Stomach smooth muscle (tissue), 2 donors: ENCODE results near the gene ZBTB8OS.
A peak's percentile ranks its signal among the peaks of the same experiment; 100 is the strongest.
"Not testable (repeated sequence)": the region's sequence is repeated elsewhere in the genome, so short reads cannot be mapped to it uniquely, and the experiment has no call there.

Source experiments
- H3K27ac ChIP-seq: one replicate; pipeline ENCODE4 v1.7.0; 2013; ENCODE audit warnings: mild to moderate bottlenecking, low read length, inconsistent platforms
- H3K27me3 ChIP-seq, 2 donors: one replicate each; pipeline ENCODE4 v1.7.0; 2013; ENCODE audit warnings: low read length in 2 of 2; ENCODE audit not compliant: insufficient read depth in 2 of 2, control insufficient read depth in 1 of 2
- H3K36me3 ChIP-seq, 2 donors: one replicate each; pipeline ENCODE4 v1.7.0; 2013; ENCODE audit warnings: low read length in 2 of 2; ENCODE audit not compliant: control insufficient read depth in 2 of 2, insufficient read depth in 2 of 2
- H3K4me1 ChIP-seq: one replicate; pipeline ENCODE4 v1.7.0; 2013; ENCODE audit warnings: low read length; ENCODE audit not compliant: control insufficient read depth, insufficient read depth
- H3K4me3 ChIP-seq, 2 donors: one replicate each; pipeline ENCODE4 v1.7.0; 2013; ENCODE audit warnings: low read length in 2 of 2
- H3K9ac ChIP-seq, 2 donors: one replicate each; pipeline ENCODE4 v1.7.0; 2013; ENCODE audit warnings: low read length in 2 of 2, mild to moderate bottlenecking in 1 of 2
- H3K9me3 ChIP-seq, 2 donors: one replicate each; pipeline ENCODE4 v1.7.0; 2013; ENCODE audit warnings: low read length in 2 of 2; ENCODE audit not compliant: control insufficient read depth in 2 of 2
- donor health status: healthy.
- donor health status: Pancreatic carcinoma.

Gene ZBTB8OS

DNA sequence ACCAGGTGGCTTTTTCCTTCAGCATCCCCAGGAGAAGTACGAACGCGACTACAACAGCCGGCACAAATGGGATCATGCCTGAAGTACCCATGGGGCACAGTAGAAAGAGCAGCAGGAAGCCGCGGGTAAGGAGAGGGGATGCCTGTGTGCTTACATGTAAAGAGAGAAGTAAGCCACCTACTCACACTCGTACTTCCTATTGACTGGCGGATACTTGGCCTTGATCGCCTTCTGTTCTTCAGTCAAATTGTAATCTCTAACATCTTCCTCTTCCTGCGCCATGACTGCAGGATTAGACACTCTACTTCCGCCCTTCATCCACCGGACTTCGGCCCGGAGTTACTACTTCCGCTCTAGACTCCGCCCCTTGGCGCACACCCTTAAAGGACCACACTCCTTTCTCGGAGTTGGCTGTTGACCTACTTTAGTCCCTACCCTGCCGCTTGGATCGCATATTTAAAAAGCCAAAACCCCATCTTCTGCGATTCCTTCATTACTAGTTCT lies at the start of gene ZBTB8OS:
Gene ZBTB8OS, minus strand, starts transcription at position 303 of the 504 bp plus-strand sequence. Its CDS starts 21 bp downstream, at position 282.
- Histone ChIP-seq H3K9me3 (no peaks in the 10 kb centered on the region), H3K4me1 (peaks cover 35% of the 10 kb centered on the region)

DNA sequence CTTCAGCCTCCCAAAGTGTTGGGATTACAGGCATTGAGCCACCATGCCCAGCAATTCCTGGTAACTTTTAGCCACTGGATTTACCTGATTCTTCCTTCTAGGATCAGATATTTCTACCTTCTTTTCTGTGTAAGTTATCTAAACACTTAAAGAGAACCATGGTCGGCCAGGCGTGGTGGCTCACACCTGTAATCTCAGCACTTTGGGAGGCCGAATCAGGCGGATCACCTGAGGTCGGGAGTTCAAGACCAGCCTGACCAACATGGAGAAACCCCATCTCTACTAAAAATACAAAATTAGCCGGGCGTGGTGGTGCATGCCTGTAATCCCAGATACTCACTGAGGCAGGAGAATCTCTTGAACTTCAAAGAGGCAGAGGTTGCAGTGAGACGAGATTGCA lies 46.6 kb upstream of the ZBTB8OS start:
- not testable (repeated sequence) for H3K9ac ChIP-seq, H3K27ac ChIP-seq, H3K9me3 ChIP-seq, H3K36me3 ChIP-seq, H3K27me3 ChIP-seq, H3K4me3 ChIP-seq
- peaks cover 38% of the 10 kb centered on the region for H3K4me1 ChIP-seq

More for the DNA sequence above, at the start of gene ZBTB8OS:
- Histone ChIP-seq H3K36me3 (peaks cover 1 to 7% of the 10 kb centered on the region in 2 donors), H3K4me3 (peak within 1 kb of the TSS; percentile 94 to 98), H3K9ac (peak within 1 kb of the TSS; percentile 97 to 98), H3K27me3 (no peaks in the 10 kb centered on the region), H3K27ac (peak within 1 kb of the TSS; percentile 100)

DNA sequence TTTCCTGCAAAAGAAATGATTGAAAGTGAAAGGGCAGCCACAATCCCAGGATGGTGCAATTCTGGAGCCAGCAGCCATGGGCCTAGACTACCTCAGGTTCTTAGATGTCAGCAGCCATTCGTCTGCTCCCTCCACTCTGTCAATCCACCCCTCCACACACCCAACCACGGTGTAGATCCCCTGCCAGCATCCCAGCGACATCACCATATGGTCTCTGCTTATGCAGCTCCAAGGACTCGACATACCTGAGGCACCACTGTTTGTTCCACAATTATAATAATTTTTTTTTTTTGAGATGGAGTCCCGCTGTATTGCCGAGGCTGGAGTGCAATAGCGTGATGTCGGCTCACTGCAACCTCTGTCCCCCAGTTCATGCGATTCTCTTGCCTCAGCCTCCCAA lies 45.7 kb upstream of the ZBTB8OS start:
- peaks cover 6 to 10% of the 10 kb centered on the region in 2 donors for H3K36me3 ChIP-seq
- no peaks in the 10 kb centered on the region for H3K27me3 ChIP-seq
- peaks cover 29% of the 10 kb centered on the region for H3K4me1 ChIP-seq
- H3K27ac ChIP-seq: peak overlapping the region; percentile 41
- no peak overlapping the region for H3K4me3 ChIP-seq
- no peak overlapping the region for H3K9ac ChIP-seq
- H3K9me3 ChIP-seq: no peaks in the 10 kb centered on the region

DNA sequence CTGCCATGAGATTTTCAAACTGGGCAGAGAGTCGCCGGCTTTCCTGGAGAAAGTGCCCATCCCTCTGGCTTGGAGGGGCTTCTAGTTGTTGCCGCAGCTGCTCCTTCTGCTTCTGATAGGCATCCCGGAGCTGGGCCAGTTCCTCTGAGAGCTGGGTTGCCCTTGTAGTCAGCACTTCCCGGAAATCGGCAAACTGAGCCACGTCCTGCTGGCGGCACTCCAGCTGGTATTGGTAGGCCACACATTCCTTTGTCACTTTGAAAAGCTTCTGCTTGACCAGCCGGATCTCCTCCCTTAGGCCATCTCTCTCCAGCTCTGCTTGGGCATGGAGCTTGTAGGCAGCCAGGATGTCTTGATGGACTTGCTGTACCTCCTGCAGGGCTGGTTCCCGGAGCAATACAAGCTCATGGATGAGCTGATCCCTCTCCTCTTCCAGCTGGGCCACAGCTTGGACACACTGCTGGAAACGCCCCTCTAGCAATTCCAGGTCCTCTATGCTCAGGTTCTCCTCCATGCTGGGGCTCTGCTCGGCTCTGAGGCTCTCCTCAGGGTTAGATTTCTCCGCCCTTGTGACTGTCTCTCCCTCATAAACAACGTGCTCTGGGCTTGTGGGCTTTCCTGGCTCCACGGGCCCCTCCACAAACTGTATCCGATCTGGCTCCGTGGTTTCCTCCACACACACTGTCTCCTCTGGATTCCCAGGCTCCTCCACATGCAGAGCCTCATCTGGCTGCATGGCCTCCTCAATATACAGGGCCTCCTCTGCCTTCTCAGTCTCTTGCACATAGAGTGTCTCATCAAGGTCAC lies 45.0 kb upstream of the ZBTB8OS start:
- Histone ChIP-seq H3K9ac (no peak overlapping the region), H3K27me3 (no peaks in the 10 kb centered on the region), H3K4me1 (peaks cover 29% of the 10 kb centered on the region), H3K36me3 (peaks cover 6 to 10% of the 10 kb centered on the region in 2 donors), H3K4me3 (peak overlapping the region in 1 of 2 donors; percentile 47), H3K9me3 (no peaks in the 10 kb centered on the region), H3K27ac (peak overlapping the region; percentile 41)

DNA sequence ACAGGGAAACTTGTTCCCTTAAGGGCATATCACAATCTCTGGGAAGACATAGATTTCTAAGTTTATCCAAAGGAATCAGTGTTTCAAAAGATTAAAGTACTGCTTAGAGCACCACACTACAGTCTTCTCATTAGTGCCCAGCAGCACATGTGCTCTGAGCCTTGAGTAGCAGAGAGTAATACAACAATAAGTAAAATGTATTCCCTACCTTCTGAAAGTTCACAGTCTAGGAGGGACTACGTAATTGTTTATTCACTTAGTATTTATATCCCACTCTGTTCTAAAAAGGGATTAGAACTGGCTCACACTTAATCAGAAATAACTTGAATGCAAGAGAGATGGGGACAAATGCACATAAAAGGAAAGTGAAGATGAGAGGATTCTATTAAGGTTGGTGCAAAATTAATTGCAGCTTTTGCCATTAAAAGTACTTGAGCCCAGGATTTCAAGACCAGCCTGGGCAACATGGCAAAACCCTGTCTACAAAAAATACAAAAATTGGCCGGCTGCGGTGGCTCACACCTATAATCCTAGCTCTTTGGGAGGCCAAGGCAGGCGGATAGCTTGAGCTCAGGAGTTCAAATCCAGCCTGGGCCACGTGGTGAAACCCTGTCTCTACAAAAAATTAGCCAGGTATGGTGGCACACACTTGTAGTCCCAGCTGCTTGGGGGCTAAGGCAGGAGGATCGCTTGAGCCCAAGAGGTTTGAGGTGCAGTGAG lies 43.3 kb upstream of the ZBTB8OS start:
- Histone ChIP-seq H3K4me1 (peaks cover 29% of the 10 kb centered on the region), H3K9me3 (no peaks in the 10 kb centered on the region), H3K36me3 (peaks cover 9 to 10% of the 10 kb centered on the region in 2 donors), H3K9ac (peak overlapping the region in 1 of 2 donors; percentile 47), H3K27ac (peak overlapping the region; percentile 62), H3K27me3 (no peaks in the 10 kb centered on the region), H3K4me3 (peak overlapping the region in 1 of 2 donors; percentile 29)

DNA sequence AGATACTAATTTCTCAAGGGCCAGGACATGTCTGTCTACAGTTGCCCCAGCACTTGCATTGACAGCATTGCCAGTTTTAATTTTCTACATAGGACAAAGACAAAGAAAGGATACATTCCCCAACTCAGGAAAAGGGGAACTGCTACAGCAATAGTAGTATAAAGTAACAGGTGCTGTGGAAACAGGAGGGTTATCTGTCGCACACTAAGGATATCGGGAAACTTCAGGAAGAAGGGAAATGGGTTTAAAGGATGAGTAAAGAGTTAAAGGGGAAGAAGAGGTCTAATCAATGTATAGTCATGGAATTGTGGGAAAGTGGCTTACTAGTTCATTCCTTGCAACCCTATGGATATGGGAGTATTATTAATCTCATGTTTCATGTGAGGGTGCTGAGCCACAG lies 36.0 kb upstream of the ZBTB8OS start:
- no peaks in the 10 kb centered on the region for H3K9me3 ChIP-seq
- no peak overlapping the region for H3K4me3 ChIP-seq
- H3K27me3 ChIP-seq: no peaks in the 10 kb centered on the region
- peaks cover 20 to 35% of the 10 kb centered on the region in 2 donors for H3K36me3 ChIP-seq
- H3K9ac ChIP-seq: no peak overlapping the region
- no peak overlapping the region for H3K27ac ChIP-seq
- H3K4me1 ChIP-seq: no peaks in the 10 kb centered on the region

DNA sequence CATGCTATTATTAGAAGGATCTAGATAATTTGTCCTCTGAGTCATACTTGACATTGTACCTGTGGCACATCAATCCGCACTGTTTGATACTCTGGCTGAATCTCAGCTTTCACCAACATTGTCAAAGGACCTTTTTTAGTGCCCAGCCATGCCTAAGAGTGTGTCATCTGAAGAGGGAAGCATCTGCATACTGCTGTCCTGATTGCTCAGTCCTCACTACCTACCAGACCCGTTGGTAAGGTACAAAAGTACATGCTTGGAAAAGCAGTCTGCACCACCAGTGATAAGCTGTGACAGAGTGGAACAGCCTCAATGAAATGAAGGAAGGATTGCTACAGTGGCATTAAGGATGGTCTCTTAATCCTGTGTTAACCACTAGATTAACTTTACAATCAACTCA lies 35.1 kb upstream of the ZBTB8OS start:
- no peaks in the 10 kb centered on the region for H3K27me3 ChIP-seq
- H3K27ac ChIP-seq: no peak overlapping the region
- no peak overlapping the region for H3K9ac ChIP-seq
- no peaks in the 10 kb centered on the region for H3K4me1 ChIP-seq
- no peak overlapping the region for H3K4me3 ChIP-seq
- H3K36me3 ChIP-seq: peaks cover 20 to 44% of the 10 kb centered on the region in 2 donors
- H3K9me3 ChIP-seq: no peaks in the 10 kb centered on the region

DNA sequence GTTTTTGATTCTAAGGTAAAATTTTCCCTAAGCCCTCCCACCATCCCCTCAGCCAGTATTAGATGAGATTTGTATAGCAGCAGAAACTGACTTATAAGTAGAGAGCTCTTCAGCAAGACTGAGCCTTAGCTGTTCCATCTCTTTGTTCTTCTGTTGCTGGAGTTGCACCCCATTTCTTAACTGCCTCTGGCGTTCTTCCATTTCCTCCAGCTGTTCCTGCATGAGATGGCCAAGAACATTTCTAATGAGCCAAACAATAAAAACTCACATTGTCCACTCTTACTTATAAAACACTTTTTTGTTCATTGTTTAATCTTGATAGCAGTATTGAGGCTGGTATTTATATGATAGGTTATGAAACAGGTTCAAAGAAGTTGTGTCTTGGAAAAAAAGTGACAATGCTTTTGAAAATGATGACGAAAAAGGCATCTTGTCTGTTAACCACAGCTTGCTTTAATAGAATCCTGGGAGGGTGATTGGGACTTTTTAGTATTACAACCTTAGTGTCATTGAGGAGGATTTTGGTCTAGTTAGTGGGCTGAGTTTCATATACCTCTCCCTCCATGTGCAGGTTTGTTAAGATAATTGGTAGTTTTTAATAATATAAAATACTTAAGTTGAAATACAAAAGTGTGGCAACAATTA lies 33.9 kb upstream of the ZBTB8OS start:
- Histone ChIP-seq H3K4me3 (no peak overlapping the region), H3K27ac (no peak overlapping the region), H3K4me1 (no peaks in the 10 kb centered on the region), H3K36me3 (peaks cover 21 to 43% of the 10 kb centered on the region in 2 donors), H3K9me3 (no peaks in the 10 kb centered on the region), H3K27me3 (no peaks in the 10 kb centered on the region), H3K9ac (no peak overlapping the region)

DNA sequence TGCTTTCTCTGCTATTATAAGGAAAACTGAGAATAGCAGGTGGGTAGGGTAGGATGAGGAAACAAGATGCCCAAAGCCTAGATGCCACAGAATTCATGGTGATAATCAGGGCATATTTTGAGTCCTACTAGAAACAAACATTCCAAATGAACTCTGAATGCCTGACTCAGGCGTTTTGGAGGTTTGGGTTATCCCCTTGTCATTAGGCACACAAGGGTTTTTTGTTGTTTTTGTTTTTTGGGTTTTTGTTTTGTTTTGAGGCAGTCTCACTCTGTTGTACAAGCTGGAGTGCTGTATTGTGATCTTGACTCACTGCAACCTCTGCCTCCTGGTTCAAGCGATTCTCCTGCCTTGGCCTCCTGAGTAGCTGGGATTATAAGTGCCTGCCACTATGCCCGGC lies 33.0 kb upstream of the ZBTB8OS start:
- Histone ChIP-seq H3K4me3 (no peak overlapping the region), H3K36me3 (peaks cover 24 to 43% of the 10 kb centered on the region in 2 donors), H3K9ac (no peak overlapping the region), H3K4me1 (no peaks in the 10 kb centered on the region), H3K27ac (peak overlapping the region; percentile 13), H3K9me3 (no peaks in the 10 kb centered on the region), H3K27me3 (no peaks in the 10 kb centered on the region)

DNA sequence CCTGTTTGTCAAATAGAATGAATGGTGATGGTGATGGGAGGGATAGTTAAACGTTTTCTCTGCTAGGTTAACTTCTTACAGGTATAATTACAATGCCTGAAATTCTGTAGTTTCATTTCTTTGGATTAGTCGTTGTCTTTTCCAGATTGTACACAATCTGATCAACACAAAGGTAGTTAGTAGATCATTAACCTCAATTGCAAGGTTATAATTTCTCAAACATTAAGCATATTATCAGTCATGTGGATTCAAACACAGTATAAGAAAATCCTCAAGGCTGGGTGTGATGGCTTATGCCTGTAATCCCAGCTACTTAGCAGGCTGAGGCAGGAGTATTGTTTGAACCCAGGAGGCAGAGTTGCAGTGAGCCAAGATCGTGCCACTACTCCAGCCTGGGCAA lies 31.6 kb upstream of the ZBTB8OS start:
- Histone ChIP-seq H3K27ac (peak overlapping the region; percentile 19), H3K4me1 (no peaks in the 10 kb centered on the region), H3K9ac (no peak overlapping the region), H3K36me3 (peaks cover 24 to 46% of the 10 kb centered on the region in 2 donors), H3K27me3 (no peaks in the 10 kb centered on the region), H3K4me3 (no peak overlapping the region), H3K9me3 (no peaks in the 10 kb centered on the region)
